Gastrocnemius medialis (tissue), 4 donors: ENCODE results near the gene GALNT5.

Source experiments
- POLR2A ChIP-seq, 2 donors: fragments of 450-650 bp; IDR thresholded peaks; one replicate each; pipeline ENCODE4 v1.6.1; 2017; ENCODE audit warnings: antibody characterized with exemption in 2 of 2, mild to moderate bottlenecking in 2 of 2, moderate library complexity in 2 of 2
- TF ChIP-seq, protein P1 (sequence below), 5 experiments: fragments of 450-650 bp in 3 of 5; fragments of 200-600 bp in 2 of 5; sonication (generic) in 2 of 5; IDR thresholded peaks in 4 of 5; conservative IDR thresholded peaks in 1 of 5; 1 replicate in 4 of 5; 2 replicates in 1 of 5; pipeline ENCODE4 v1.5.1; 2016 to 2019; ENCODE audit warnings: antibody characterized with exemption in 5 of 5, mild to moderate bottlenecking in 3 of 5, moderate library complexity in 3 of 5

DNA sequence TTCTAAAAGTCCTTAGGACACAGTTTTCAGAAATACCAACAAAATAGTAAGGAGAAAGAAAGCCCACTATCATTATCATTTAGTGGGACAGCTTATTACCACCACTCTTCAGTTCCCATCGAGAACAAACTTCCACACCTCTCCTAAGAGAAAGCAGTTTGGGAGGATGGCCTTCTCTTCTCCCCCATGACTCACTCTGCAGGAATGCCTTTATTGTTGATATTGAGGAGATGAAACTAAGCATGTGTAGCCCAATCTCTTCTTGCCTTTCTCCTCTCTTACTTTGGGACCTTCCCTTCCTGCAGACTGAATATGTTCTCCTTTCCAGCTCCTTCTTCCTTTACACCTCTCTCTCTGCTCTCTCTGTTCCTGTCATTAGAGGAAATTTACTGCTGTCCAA is 98.1 kb downstream of the GALNT5 start:
- TF ChIP-seq, protein P1, sequence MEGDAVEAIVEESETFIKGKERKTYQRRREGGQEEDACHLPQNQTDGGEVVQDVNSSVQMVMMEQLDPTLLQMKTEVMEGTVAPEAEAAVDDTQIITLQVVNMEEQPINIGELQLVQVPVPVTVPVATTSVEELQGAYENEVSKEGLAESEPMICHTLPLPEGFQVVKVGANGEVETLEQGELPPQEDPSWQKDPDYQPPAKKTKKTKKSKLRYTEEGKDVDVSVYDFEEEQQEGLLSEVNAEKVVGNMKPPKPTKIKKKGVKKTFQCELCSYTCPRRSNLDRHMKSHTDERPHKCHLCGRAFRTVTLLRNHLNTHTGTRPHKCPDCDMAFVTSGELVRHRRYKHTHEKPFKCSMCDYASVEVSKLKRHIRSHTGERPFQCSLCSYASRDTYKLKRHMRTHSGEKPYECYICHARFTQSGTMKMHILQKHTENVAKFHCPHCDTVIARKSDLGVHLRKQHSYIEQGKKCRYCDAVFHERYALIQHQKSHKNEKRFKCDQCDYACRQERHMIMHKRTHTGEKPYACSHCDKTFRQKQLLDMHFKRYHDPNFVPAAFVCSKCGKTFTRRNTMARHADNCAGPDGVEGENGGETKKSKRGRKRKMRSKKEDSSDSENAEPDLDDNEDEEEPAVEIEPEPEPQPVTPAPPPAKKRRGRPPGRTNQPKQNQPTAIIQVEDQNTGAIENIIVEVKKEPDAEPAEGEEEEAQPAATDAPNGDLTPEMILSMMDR (IDR thresholded peaks at IDR 0.05 in 4 of 5, conservative IDR thresholded peaks at IDR 0.05 in 1 of 5): no peak
- TF ChIP-seq POLR2A (IDR thresholded peaks at IDR 0.05): no peak
